Measurements from ENCODE around the gene PTRH1. TPM values are rescaled to one million over a fixed set of nuclear protein-coding genes. Genes with fewer than 3 reads are reported as not detected.

PTRH1 gene
- total RNA-seq, 1 donor from 2014 or later: 5.4 TPM

DNA sequence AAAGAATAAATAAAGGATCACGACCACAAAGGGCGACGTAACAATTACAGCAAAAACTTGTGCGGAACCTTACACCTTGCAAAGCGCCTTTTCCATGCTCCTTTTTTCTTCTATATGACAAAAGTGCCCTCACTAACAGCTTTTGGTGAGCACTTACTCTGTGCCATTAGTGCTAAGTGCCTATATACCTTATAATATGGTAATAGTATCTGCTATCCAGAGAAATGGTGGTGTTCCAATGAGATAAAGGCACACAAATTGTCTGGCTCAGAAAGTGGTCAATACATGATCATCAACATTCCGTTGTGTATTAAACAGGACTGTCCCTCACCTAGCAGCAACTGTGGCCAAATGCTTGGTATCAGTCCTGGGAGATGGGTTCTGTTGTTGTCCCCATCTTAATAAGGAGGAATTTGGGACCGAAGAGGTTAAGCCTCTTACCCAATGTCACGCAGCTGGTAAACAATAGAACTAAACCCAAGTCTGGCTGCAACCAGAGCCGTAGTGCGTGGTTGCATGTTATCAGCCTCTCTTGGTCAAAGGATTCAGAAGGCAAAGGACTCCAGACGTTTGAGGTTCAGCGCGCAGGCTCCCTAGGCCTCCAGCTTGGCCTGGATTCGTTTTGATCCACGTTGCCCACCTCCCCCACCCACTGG is 20.2 kb upstream of the PTRH1 start:
- peaks cover 6 to 7% of the 10 kb centered on the region in 2 donors for H3K4me1 ChIP-seq
- no peak for DNase-seq (ENCODE audit: low spot score in 2 of 2)
- H3K4me3 ChIP-seq: no peak overlapping the region
- intact Hi-C loops (cut with DNase I): loop anchor here (1.0 to 5.0 kb wide), 6 partner anchors 20 to 186 kb away; partner anchors contain the start of genes PTRH1 and STXBP1
- H3K27me3 ChIP-seq: no peaks in the 10 kb centered on the region
- H3K9me3 ChIP-seq: no peaks in the 10 kb centered on the region
- H3K36me3 ChIP-seq: peaks cover 0 to 19% of the 10 kb centered on the region in 2 donors
- TF ChIP-seq, protein P1, sequence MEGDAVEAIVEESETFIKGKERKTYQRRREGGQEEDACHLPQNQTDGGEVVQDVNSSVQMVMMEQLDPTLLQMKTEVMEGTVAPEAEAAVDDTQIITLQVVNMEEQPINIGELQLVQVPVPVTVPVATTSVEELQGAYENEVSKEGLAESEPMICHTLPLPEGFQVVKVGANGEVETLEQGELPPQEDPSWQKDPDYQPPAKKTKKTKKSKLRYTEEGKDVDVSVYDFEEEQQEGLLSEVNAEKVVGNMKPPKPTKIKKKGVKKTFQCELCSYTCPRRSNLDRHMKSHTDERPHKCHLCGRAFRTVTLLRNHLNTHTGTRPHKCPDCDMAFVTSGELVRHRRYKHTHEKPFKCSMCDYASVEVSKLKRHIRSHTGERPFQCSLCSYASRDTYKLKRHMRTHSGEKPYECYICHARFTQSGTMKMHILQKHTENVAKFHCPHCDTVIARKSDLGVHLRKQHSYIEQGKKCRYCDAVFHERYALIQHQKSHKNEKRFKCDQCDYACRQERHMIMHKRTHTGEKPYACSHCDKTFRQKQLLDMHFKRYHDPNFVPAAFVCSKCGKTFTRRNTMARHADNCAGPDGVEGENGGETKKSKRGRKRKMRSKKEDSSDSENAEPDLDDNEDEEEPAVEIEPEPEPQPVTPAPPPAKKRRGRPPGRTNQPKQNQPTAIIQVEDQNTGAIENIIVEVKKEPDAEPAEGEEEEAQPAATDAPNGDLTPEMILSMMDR (IDR thresholded peaks at IDR 0.05): no peak
- H3K27ac ChIP-seq: no peak overlapping the region

DNA sequence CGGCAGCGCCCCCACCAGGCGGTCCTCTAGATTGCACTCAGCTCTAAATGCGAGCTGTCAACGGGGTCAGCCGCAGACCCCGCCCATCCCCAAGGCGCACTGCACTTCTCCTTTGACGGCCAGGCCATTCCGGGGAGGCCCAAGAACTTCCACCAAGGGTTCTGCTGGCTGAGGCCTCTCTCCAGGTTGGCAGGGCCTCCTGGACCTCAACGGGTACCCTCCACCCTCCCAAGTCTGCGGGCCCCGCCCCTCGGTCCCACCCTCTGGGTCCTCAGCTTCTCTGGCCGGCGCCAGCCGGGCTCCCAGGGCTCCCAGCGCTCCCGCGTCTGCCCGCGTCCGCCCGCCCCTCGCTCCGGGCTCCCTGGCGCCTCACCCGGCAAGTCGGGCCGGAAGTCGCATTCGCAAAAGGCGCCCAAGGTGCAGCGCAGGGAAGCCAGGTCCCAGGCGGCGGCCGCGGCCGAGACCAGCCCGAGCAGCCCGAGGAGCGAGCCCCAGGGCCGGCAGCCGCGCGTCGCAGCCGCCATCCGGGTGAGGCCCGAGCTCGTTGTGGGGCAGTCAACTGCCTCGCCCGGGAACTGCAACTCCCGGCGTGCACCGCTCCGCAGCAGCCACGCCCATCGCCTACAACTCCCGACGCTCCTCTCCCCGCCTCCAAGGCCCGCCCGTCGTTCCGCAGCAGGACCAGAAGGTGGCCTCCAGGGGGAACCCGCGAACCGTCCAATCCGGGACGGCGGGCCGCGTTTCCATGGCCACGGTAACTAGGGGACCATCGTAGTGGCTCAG is 19.5 kb upstream of the PTRH1 start, which contains the start of gene TOR2A:
Gene TOR2A, minus strand, starts transcription at position 548 of the 783 bp plus-strand sequence. Its CDS starts 24 bp downstream, at position 524.
- Histone ChIP-seq H3K27me3 (no peaks in the 10 kb centered on the region), H3K36me3 (peaks cover 0 to 19% of the 10 kb centered on the region in 2 donors), H3K4me3 (peak within 1 kb of the TSS; percentile 73 to 80), H3K9me3 (no peaks in the 10 kb centered on the region), H3K4me1 (peaks cover 6 to 7% of the 10 kb centered on the region in 2 donors), H3K27ac (peak within 1 kb of the TSS; percentile 92 to 97)
- DNase-seq (ENCODE audit: low spot score in 2 of 2): peak; percentile 80 to 99
- intact Hi-C loops (cut with DNase I): loop anchor here (1.0 to 5.0 kb wide), 7 partner anchors 20 to 186 kb away; partner anchors contain the start of genes PTRH1 and STXBP1
- TF ChIP-seq, protein P1 (IDR thresholded peaks at IDR 0.05): peak; percentile 93 to 99 (median 97)

DNA sequence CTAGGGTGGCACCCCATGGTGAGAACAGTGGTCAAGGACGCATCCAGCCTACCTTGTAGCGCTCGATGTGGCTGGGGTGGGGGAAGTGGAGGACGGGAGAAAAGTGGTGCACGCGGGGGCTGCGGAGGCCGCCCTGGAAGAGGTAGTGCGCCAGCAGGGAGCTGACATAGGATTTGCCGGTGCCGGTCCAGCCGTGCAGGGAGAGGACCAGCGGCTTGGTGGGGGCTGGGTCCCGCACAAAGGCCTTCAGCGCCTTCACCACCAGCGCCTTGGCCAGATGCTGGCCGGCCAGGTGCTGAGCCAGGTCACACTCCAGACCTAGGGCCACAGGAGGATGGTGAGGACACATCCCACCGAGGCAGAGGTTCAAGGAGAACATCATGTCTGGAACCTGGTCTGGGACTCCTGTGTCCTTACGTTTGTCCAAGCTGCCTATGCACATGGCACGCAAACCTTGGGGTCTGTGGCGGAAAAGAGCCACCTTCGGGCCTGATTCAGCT is 18.8 kb upstream of the PTRH1 start:
- DNase-seq (ENCODE audit: low spot score in 2 of 2): no peak
- no peaks in the 10 kb centered on the region for H3K9me3 ChIP-seq
- peaks cover 6 to 7% of the 10 kb centered on the region in 2 donors for H3K4me1 ChIP-seq
- peak overlapping the region; percentile 73 to 80 for H3K4me3 ChIP-seq
- no peaks in the 10 kb centered on the region for H3K27me3 ChIP-seq
- H3K36me3 ChIP-seq: peaks cover 0 to 19% of the 10 kb centered on the region in 2 donors
- TF ChIP-seq, protein P1 (IDR thresholded peaks at IDR 0.05): no peak
- H3K27ac ChIP-seq: peak overlapping the region; percentile 92 to 97
- intact Hi-C loops (cut with DNase I): loop anchor here (1.0 to 2.0 kb wide), 2 partner anchors 137 to 144 kb away; no protein-coding TSS in a partner anchor

DNA sequence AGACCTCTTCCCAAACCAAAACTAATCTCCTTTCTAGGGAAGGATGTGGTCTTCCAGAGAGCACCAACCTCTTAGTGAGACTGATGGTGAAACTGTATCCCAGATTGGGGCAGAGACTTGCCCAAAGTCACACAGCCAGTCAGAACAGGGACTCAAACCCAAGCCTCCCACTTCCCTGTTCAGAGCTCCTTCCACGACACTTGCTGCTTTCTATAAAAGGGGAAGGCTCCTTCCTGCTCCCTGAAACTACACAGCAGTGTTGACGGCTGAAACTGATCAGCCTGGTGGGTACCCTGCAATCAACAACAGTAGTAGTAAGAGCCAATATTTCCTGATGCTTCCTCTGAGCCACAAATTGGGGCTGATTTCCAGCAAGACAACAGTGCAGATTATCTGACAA is 18.2 kb upstream of the PTRH1 start:
- Histone ChIP-seq H3K4me3 (no peak overlapping the region), H3K9me3 (no peaks in the 10 kb centered on the region), H3K4me1 (peaks cover 6 to 7% of the 10 kb centered on the region in 2 donors), H3K27me3 (no peaks in the 10 kb centered on the region), H3K27ac (no peak overlapping the region), H3K36me3 (peaks cover 0 to 19% of the 10 kb centered on the region in 2 donors)
- no peak for DNase-seq (ENCODE audit: low spot score in 2 of 2)
- TF ChIP-seq, protein P1 (IDR thresholded peaks at IDR 0.05): no peak
- intact Hi-C loops (cut with DNase I): loop anchor here (1.0 to 2.0 kb wide), 2 partner anchors 137 to 143 kb away; no protein-coding TSS in a partner anchor

DNA sequence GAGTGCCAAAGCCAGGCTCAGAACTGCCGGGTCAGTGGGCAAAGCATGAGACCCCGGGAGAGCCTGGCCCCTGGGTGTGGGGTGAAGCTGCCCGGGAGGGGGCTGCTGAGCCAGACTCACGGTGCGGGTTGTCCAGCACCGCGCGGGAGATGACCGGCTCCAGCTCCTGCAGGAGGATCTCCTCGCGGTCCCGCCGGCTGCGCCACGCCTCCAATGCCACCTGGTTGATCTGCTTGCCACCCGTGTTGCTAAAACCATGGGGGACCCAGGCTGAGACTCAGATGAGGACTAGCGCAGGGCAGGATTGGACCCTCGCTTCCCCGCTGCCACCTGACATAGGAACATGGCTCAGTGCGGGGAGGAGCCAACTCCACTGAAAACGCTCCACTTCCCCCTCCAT is 17.0 kb upstream of the PTRH1 start:
- Histone ChIP-seq H3K36me3 (peaks cover 0 to 19% of the 10 kb centered on the region in 2 donors), H3K4me1 (peaks cover 6 to 7% of the 10 kb centered on the region in 2 donors), H3K9me3 (no peaks in the 10 kb centered on the region), H3K4me3 (no peak overlapping the region), H3K27me3 (no peaks in the 10 kb centered on the region), H3K27ac (no peak overlapping the region)
- DNase-seq (ENCODE audit: low spot score in 2 of 2): no peak
- TF ChIP-seq, protein P1 (IDR thresholded peaks at IDR 0.05): no peak
- intact Hi-C loops (cut with DNase I): no loop called here

All from ascending aorta (tissue), 2 donors.